Left renal pelvis (tissue), 4 donors: ENCODE measurements around the gene ANKRD53. TPM values are rescaled to one million over a fixed set of nuclear protein-coding genes. Genes with fewer than 3 reads are reported as not detected.

Experiments
- DNase-seq, 4 donors: peaks; one replicate each; pipeline ENCODE4 v3.0.0-alpha.2; 2013; ENCODE audit warnings: low read depth in 4 of 4, low spot score in 3 of 4
- polyA plus RNA-seq, 4 donors: library from polyadenylated mRNA; unstranded; fragments of 120-200 nt; gene quantifications; one replicate each; pipeline ENCODE4 v1.2.1, GENCODE V29; 2013; ENCODE audit not compliant: insufficient read length in 4 of 4

Gene ANKRD53, protein sequence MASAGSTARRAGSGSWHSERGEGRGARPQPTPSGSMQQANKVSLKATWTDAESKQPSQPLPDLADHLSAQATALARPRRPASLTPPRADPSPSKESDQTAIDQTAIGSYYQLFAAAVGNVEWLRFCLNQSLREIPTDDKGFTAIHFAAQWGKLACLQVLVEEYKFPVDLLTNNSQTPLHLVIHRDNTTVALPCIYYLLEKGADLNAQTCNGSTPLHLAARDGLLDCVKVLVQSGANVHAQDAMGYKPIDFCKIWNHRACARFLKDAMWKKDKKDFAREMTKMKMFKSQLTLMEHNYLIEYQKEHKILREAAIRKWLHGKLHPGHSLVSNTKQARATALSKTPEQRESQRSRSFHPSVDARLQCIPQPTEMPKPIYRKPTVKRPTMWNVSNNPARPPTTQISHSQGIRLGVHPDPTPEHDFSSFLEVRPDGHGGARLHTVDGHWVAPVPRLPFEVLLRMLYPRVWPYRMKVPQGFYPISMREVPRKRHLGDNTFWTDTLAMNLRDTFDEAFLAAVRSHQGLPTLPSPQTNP
- polyA plus RNA-seq = 1 to 10 TPM; 1.0 to 1.8 (median 1.3) TPM

GRCh38 chr2:70978341-70979179 lies at the start of gene ANKRD53:
Gene ANKRD53 (plus strand): TSS chr2:70978630. CDS start chr2:70978646, 16 bp downstream.
- no peak for DNase-seq

DNA sequence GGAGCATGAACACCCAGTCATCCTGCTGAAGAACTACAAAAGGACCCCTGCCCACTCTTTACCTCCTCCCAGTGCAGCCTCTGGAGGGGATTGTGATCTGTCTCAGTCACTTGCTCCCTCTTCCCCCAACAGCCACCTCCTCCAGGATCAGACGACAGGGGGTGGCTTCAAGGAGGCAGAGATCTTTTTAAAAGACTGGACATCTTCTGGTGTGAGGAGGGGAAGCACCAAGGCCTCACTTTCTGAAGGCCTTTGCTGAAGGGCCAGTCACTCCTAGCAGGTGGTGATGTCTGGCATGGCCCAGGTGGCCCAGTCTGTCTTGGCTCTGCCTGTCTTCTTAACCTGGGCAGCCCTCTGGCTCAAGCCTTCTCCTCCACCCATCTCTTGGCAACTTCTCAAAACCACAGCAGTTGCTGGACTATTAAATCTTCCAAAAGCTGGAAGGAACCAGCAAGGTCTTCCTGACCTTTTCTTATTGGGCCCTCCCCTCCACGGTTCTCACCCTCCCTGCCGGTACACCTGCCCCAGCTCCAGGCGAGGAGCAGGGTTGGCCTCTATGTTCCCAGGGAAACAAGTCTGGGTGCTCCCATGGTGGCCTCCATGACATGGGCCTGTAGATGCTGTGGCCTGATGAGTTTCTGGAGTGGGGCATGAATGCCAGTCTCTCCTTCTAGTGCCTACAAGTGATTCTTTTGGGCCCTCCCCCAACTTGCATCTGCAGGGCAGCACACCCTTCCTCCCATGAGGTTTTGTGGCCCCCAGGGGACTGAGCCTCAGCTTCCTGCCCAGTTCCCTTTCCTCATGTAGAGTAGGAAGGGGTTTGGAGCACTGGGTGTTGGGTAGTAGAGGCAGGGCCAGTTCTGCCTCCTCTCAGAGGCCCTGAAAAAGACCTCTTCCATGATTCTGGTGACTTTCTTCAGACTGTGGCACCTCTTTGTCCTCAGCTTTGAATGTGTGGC lies 47.8 kb upstream of the ANKRD53 start:
- no peak for DNase-seq

- DNase-seq = no peak
These were observed 46.9 kb upstream of the ANKRD53 start for GRCh38 chr2:70931376-70932000.

GRCh38 chr2:70932631-70933230 lies 45.7 kb upstream of the ANKRD53 start:
- no peak for DNase-seq

DNA sequence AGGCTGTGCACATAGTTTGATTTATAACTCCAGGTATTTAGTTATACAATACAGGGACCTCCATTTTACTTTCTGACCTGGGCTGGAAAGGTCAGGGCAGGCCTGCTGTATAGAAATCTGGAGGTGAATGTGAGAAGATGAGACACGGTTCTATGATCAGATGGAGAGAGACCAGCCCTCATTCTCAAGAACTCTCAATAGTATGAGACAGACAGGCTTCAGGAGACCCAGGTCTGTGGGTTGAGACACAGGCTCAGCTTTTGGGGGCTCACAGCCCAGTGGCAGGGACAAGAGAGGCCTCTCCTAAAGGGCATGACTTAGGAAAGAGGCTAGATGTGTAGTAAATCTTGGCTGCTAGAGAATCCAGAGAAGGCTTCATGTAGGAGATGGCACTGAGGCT lies 43.4 kb upstream of the ANKRD53 start:
- DNase-seq = no peak

DNA sequence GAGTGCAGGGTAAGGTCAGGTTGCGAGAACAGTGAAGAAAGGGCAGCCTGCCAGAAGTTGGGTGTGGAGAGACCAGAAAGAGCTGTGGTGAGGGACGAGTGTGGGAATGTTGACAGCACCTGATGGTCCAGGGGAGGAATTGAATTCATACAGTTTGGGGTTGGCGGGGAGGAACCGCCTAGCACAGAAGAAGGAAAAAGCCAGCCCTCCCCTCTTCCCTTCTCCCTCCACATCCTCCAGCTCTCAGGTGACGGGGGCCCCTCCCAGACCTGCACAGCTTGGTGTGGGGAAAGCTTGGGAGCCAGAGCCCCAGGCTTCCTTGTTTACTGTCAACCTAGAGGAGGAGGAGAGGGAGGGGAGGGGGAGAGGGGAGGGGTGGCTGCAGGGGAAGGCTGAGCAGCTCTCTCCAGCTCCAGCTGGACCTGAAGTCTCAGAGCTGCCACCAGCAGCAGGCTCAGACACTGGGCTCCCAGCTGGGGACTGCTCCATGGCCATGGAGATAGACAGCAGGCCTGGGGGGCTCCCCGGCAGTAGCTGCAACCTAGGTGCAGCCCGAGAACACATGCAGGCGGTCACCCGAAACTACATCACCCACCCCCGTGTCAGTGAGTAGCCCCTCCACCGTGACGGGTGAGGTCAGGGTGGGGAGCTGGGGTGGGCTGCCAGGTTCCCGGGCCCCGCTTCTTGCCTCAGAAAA lies 42.8 kb upstream of the ANKRD53 start, which contains the start of gene ATP6V1B1:
ATP6V1B1 (plus strand) TSS at position 433 of the 697 bp plus-strand sequence; CDS start at position 488, 55 bp downstream.
- DNase-seq = peak in 1 of 4 donors; percentile 27

DNA sequence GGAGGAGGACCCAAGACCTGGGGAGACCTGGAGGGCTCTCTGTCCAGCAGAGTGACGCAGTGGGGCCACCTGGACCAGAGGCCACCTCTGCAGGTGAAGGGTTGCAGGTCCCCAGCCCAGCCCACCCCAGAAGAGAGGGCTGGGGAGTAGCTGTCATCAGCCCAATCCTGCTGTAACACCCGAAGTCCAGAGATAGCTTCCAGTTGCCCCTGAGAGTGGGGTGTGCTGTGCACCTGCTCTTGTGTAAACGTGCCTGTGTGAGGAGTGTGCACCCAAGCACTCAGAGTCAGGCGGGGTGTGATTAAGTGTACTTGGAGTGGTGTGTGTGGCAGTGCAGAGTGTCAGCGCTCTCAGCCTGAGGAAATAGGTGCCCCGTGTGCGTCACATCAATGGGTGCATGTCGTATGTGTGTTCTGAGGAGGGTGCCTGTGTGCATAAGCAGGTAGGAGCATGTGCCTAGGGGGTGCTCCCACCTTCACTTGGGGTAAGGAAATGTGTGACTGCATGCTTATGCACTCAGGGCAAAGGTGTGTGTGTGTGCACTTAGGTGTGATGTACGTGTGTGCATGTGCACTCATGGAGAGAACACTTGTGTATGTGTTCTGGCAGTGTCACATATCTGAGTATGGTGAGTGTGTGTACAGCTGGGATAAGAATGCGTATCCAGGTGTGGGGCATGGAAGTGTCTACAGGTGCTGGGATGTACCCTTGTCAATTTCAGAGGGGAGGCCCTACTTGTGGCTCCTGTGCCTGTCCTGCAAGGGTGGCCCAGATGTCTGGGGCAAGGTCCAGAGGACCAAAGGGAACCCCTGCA lies 42.1 kb upstream of the ANKRD53 start:
- DNase-seq = no peak

DNA sequence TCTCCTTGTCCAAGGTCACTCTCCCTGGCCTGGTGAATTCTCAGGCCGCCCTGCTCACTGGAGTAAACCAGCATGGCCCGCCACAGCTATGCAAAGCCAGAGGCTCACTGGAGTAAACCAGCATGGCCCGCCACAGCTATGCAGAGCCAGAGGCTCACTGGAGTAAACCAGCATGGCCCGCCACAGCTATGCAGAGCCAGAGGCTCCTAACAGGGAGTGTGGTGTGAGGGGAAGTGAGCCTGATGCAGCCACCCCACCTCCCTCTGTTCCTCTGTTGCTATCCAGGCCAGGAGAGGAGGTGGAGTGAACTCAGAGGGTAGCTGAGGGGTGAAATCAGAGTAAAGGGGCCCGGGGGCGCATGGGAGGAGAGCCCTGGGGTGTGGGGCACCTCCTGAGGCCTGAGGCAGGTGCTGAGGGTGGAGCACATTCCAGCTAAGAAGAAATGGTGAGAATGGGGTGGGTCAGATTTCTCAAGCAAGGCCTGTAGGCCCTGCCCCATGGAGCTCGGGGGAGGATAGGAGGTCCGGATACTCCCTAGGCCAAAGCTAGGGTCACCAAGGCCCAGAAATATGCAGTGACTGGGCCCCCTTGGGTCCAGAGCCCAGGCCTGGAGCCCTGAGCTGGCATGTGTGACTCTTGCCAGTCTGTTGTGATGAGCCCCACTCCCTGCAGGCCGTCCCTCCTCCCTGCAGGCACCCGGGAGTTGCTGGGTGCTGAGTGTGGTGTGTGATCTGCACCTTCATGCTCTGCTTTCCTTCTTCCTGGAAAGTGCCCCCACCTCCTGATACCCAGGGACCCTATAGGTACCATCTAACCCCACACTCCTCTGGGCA lies 41.2 kb upstream of the ANKRD53 start:
- DNase-seq = no peak

- no peak for DNase-seq
These were observed 40.4 kb upstream of the ANKRD53 start for GRCh38 chr2:70937866-70938585.

DNA sequence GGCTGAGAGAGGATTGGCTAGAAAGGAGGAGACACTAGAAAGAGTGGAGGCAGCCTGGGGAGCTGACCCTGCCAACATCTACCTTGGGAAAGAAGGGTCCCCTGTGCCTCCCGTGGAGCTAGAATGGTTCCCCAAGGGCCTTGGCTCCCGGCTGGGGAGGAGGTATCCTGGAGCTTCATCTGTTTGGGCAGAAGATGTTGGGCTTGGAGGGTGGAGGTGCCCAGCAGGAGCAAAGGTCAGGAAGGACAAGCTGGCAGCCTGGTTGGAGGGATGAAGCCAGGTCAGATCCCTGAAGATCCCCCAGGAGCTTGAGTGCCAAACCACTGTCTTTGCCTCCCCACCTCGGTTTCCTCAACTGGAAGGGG lies 39.9 kb upstream of the ANKRD53 start:
- DNase-seq = no peak

DNA sequence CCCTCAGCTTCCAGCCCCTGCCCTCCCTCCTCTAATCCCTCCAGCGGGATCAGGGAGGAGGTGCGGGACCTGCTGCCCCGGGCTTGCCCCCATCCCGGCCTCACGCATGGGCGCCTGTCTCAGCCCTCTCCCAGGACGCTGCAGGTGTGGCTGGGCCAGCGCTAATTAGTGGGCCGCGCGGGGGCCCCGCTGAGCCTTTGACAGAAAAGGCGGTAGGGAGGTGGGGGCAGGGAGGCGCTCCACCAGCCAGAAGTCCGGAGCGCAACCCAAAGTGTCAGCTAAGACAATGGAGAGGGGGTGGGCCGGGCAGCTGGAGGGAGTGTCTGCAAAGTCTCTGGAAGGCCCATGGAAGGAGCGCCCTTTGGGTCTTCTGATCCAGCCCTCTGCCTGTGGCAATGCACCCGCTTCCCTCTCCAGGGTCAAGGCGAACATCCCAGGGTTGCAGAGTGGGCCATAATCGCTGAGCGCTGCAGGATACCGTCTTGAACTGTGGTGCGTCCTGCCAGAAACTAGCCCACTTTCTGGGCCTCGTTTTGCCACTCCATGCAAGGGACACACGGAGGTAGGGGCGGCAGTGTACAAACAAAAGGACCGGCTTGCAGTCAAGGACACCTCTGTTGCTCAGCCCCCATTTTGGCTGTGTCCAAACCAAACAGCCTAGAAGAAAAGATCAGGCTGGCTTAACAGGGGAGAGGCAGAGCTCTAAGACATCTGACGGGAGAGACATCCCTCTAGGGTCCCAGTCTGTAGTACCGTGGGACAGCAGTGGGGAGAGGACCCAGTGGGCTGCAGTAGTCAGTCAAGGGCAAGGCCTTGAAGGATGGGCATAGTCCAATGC lies 39.2 kb upstream of the ANKRD53 start:
- DNase-seq = no peak

GRCh38 chr2:70939839-70940580 lies 38.4 kb upstream of the ANKRD53 start:
- DNase-seq = no peak

DNA sequence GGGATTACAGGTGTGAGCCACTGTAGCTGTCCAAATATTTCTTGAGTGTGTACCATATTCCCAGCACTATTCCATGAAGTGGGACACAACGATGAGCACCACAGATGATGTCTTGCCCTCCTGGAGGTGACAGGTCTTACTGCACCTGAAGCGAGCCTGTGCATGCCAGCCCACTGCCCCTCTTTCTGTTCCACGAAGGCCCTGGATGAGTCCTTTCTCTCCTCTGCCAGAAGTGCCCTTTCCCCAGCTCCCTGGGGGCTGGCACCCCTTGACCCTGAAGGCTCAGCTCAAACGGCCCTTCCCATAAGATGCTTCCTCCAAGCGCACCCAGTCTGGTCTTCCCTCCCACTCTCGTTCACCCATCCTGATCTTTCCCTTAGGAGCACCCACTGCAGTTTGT lies 37.2 kb upstream of the ANKRD53 start:
- no peak for DNase-seq

DNA sequence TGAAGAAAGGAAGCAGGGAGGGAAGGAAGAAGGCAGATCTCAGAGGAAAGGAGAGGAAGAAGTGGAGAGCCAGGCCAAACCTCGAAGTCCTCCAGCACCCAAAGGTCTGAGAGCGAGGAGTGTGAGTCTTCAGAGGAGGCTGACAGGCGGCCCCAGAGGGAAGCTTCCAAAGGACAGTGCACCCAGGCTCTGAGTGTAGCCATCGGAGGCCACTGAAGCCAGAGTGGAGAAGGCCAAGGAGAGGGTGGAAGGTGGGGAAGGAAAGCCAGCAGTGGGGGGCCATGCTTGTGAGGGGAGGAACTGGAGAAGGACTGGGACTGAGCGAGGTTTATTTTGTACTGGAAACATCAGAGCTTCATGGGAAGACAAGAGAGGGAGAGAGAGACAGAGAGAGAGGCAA lies 36.7 kb upstream of the ANKRD53 start:
- DNase-seq = no peak
